ENCODE measurements around the gene DHX29. TPM values are rescaled to one million over a fixed set of nuclear protein-coding genes. Genes with fewer than 3 reads are reported as not detected.

DHX29 gene
- total and polyA plus RNA-seq, 4 donors = 8.0 to 35.3 (median 19.1) TPM

DNA sequence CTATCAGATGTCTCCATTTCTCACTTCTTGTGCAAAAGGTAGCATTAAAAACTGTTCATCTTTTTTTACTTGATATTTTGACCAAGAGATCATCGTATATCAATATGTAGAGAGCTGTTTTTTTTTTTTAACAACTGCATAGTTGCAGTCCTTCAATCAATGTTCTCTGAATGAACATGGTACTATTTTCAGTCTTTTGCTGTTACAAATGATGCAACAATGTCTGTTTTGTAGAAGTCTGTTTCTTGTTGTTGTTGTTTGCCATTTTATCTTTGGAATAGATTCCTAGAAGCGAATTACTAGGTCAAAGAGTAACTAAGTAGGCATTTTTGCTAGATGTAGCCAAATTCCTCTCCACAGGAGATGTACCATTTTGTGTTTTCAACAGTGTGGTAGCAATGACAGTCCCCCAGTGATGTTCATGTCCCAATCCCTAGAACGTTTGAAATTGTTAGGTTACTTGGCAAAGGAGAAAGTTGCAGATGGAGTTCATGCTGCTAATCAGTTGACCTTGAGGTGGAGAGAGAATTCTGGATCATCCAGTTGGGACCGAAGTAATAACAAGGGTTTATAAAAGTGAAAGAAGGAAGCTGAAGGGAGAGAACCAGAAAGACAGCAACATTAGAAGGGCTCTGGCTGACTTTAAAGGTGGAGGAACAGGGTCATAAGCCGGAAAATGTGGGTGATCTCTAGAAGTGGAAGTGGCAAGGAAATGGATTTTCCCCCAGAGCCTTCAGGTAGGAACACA lies 6.5 kb upstream of the DHX29 start:
- no peak overlapping the region for H3K4me3 ChIP-seq
- TF ChIP-seq, protein P1, sequence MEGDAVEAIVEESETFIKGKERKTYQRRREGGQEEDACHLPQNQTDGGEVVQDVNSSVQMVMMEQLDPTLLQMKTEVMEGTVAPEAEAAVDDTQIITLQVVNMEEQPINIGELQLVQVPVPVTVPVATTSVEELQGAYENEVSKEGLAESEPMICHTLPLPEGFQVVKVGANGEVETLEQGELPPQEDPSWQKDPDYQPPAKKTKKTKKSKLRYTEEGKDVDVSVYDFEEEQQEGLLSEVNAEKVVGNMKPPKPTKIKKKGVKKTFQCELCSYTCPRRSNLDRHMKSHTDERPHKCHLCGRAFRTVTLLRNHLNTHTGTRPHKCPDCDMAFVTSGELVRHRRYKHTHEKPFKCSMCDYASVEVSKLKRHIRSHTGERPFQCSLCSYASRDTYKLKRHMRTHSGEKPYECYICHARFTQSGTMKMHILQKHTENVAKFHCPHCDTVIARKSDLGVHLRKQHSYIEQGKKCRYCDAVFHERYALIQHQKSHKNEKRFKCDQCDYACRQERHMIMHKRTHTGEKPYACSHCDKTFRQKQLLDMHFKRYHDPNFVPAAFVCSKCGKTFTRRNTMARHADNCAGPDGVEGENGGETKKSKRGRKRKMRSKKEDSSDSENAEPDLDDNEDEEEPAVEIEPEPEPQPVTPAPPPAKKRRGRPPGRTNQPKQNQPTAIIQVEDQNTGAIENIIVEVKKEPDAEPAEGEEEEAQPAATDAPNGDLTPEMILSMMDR (IDR thresholded peaks at IDR 0.05; ENCODE audit: control extremely low read depth, extremely low read depth) = no peak
- no peak for DNase-seq
- no peak overlapping the region for H3K27ac ChIP-seq (ENCODE audit: low read depth in 1 of 2, low read length in 1 of 2)
- H3K4me1 ChIP-seq (ENCODE audit: control insufficient read depth in 5 of 5, insufficient read depth in 5 of 5, low read length in 5 of 5) = peaks cover 0 to 28% (median 4%) of the 10 kb centered on the region in 5 donors
- no peaks in the 10 kb centered on the region for H3K27me3 ChIP-seq (ENCODE audit: control insufficient read depth in 3 of 3, insufficient read depth in 3 of 3, low read length in 2 of 3)
- H3K36me3 ChIP-seq (ENCODE audit: control insufficient read depth in 4 of 4, insufficient read depth in 4 of 4, low read length in 4 of 4) = peaks cover 0 to 4% (median under 1%) of the 10 kb centered on the region in 4 donors
- no peak overlapping the region for H3K9ac ChIP-seq (ENCODE audit: insufficient read depth in 1 of 2, low read length in 2 of 2)
- H3K9me3 ChIP-seq (ENCODE audit: control insufficient read depth in 4 of 4, insufficient read depth in 3 of 4, low read length in 3 of 4) = no peaks in the 10 kb centered on the region
- WGBS, 2 donors = 77 to 79% methylated on average over 5 of the region's 5 CpGs
- no peak for ATAC-seq (ENCODE audit: insufficient read depth, low FRiP score)

DNA sequence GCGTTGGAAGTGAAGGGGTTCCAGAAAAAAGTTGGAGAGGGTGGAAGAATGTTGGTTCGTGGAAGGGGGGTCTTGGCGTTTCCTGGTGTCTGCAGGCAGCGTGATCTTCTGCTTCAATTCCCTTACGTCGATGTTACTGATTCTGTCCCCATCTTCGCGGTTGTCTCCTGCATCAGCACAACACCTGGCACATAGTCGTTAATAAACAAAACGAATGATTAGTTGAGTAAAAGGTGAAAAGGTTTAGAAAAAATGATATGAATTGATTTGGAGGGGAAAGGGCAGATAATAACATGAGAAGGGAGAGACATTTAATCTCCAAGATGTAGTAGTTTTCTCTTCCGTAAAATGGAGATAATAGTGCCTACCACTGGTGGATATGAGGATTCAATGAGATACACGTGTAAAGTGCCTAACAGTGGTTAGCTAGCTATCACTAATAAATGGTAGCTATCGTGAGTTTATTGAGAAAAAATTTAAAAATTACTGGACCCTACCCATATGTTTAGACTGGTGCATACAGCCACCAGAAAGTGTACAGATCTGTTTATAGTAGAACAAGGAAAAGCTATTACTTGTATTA lies 851 bp upstream of the DHX29 start:
- Histone ChIP-seq H3K27me3 (ENCODE audit: control insufficient read depth in 3 of 3, insufficient read depth in 3 of 3, low read length in 2 of 3) (no peaks in the 10 kb centered on the region), H3K4me3 (peak overlapping the region; percentile 65), H3K36me3 (ENCODE audit: control insufficient read depth in 4 of 4, insufficient read depth in 4 of 4, low read length in 4 of 4) (no peaks in the 10 kb centered on the region), H3K9me3 (ENCODE audit: control insufficient read depth in 4 of 4, insufficient read depth in 3 of 4, low read length in 3 of 4) (no peaks in the 10 kb centered on the region), H3K9ac (ENCODE audit: insufficient read depth in 1 of 2, low read length in 2 of 2) (peak overlapping the region; percentile 93 to 99), H3K4me1 (ENCODE audit: control insufficient read depth in 5 of 5, insufficient read depth in 5 of 5, low read length in 5 of 5) (peaks cover 0 to 41% (median 9%) of the 10 kb centered on the region in 5 donors), H3K27ac (ENCODE audit: low read depth in 1 of 2, low read length in 1 of 2) (peak overlapping the region; percentile 78 to 98)
- ATAC-seq (ENCODE audit: insufficient read depth, low FRiP score) (no peak), DNase-seq (peak in 2 of 3 donors; percentile 44 to 61)
- 0% methylated on average over 13 of the region's 13 CpGs for WGBS, 2 donors
- TF ChIP-seq, protein P1 (IDR thresholded peaks at IDR 0.05; ENCODE audit: control extremely low read depth, extremely low read depth) = no peak

DNA sequence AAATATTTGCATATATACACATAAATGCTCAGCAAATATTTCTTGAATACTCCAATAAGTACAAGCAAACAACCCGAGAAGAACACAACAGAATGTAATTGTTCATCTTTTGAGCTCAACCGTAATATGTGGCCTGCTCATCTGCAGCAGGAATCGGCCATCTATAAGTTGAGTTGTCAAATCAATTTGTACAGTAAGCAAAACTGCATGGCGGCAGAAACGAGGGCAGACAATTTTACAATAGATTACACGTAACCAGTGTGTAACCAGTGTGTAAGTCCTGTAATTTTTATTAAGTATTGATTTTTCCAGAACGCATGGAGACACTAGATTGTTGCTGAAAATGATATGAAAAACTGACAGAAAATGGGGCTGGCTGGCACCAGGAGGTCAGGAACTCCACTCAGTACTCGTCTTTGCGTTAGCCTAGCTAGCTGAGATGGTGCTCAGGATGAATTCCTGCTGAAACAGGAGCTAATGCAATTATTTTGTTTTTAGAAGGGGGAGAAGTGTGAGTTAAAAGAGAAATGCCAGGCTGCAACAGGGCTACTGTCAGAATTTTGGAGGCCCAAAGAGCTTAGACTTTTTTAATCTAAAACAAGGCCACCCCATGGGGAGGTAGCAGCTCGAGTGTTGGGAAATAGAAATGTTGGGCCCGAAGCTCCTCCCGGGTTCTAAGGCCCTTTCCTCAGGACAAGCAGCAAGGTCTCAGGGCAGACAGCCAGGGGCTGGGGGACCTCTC lies 682 bp downstream of the DHX29 start:
- Histone ChIP-seq H3K4me1 (ENCODE audit: control insufficient read depth in 5 of 5, insufficient read depth in 5 of 5, low read length in 5 of 5) (peaks cover 0 to 38% (median 9%) of the 10 kb centered on the region in 5 donors), H3K9ac (ENCODE audit: insufficient read depth in 1 of 2, low read length in 2 of 2) (peak overlapping the region; percentile 93 to 99), H3K4me3 (peak overlapping the region; percentile 92), H3K27ac (ENCODE audit: low read depth in 1 of 2, low read length in 1 of 2) (peak overlapping the region; percentile 78 to 98), H3K27me3 (ENCODE audit: control insufficient read depth in 3 of 3, insufficient read depth in 3 of 3, low read length in 2 of 3) (no peaks in the 10 kb centered on the region), H3K36me3 (ENCODE audit: control insufficient read depth in 4 of 4, insufficient read depth in 4 of 4, low read length in 4 of 4) (peaks cover 0 to 1% (median 0%) of the 10 kb centered on the region in 4 donors), H3K9me3 (ENCODE audit: control insufficient read depth in 4 of 4, insufficient read depth in 3 of 4, low read length in 3 of 4) (no peaks in the 10 kb centered on the region)
- 12 to 25% methylated on average over 12 of the region's 12 CpGs for WGBS, 2 donors
- TF ChIP-seq, protein P1 (IDR thresholded peaks at IDR 0.05; ENCODE audit: control extremely low read depth, extremely low read depth) = no peak
- DNase-seq = peak in 1 of 3 donors; percentile 24
- ATAC-seq (ENCODE audit: insufficient read depth, low FRiP score) = peak; percentile 1

All from lung (tissue), 12 donors.